Measurements from ENCODE around the gene EMX1.

The EMX1 gene

GRCh38 chr2:72917138-72917876 lies at the start of gene EMX1:
Gene EMX1 (plus strand): TSS chr2:72917519. CDS start chr2:72917853, 334 bp downstream.
- no peak for DNase-seq

- no peak for DNase-seq
Measured at GRCh38 chr2:72871060-72871459, 46.3 kb upstream of the EMX1 start.

GRCh38 chr2:72871880-72872279 lies 45.4 kb upstream of the EMX1 start:
- DNase-seq: no peak

GRCh38 chr2:72883356-72883962 lies 33.9 kb upstream of the EMX1 start:
- peak; percentile 2 for DNase-seq

GRCh38 chr2:72886505-72887031 lies 30.8 kb upstream of the EMX1 start:
- DNase-seq: no peak

- DNase-seq: peak; percentile 66
Measured at GRCh38 chr2:72887032-72887739, 30.1 kb upstream of the EMX1 start, which contains the start of gene SPR. Gene SPR (plus strand): TSS chr2:72887408. CDS start chr2:72887433, 25 bp downstream.

GRCh38 chr2:72887740-72888437 lies 29.4 kb upstream of the EMX1 start:
- DNase-seq: peak; percentile 80

- DNase-seq: no peak
Measured at GRCh38 chr2:72888438-72889202, 28.7 kb upstream of the EMX1 start.

GRCh38 chr2:72889991-72890390 lies 27.3 kb upstream of the EMX1 start:
- no peak for DNase-seq

- DNase-seq: no peak
Measured at GRCh38 chr2:72891091-72891818, 26.1 kb upstream of the EMX1 start.

GRCh38 chr2:72892506-72893173 lies 24.7 kb upstream of the EMX1 start:
- peak; percentile 60 for DNase-seq

- DNase-seq: no peak
Measured at GRCh38 chr2:72893594-72894319, 23.6 kb upstream of the EMX1 start.

- DNase-seq: no peak
Measured at GRCh38 chr2:72894514-72894913, 22.8 kb upstream of the EMX1 start.

GRCh38 chr2:72895154-72895553 lies 22.2 kb upstream of the EMX1 start:
- DNase-seq: no peak

GRCh38 chr2:72895759-72896281 lies 21.5 kb upstream of the EMX1 start:
- DNase-seq: no peak

GRCh38 chr2:72896446-72896845 lies 20.9 kb upstream of the EMX1 start:
- DNase-seq: no peak

GRCh38 chr2:72897785-72898584 lies 19.3 kb upstream of the EMX1 start:
- no peak for DNase-seq

- no peak for DNase-seq
Measured at GRCh38 chr2:72898585-72898906, 18.8 kb upstream of the EMX1 start.

- DNase-seq: no peak
Measured at GRCh38 chr2:72900191-72900825, 17.0 kb upstream of the EMX1 start.

All from midbrain (tissue), 1 donor.